ENCODE data around the gene FABP7.

GRCh38 chr6:122775975-122776374, 3.5 kb upstream of the FABP7 start:
- TF ChIP-seq CTCF (conservative IDR thresholded peaks at IDR 0.05 in 1 of 2, IDR thresholded peaks at IDR 0.05 in 1 of 2; ENCODE audit: extremely low read depth in 1 of 2, insufficient read depth in 1 of 2, low read depth in 1 of 2, low read length in 2 of 2) (no peak), EZH2 (IDR thresholded peaks at IDR 0.05; ENCODE audit: borderline replicate concordance, low read length) (no peak)

Measured in mammary epithelial cell (primary cell).